Measurements from ENCODE around the gene NTN5.

DNA sequence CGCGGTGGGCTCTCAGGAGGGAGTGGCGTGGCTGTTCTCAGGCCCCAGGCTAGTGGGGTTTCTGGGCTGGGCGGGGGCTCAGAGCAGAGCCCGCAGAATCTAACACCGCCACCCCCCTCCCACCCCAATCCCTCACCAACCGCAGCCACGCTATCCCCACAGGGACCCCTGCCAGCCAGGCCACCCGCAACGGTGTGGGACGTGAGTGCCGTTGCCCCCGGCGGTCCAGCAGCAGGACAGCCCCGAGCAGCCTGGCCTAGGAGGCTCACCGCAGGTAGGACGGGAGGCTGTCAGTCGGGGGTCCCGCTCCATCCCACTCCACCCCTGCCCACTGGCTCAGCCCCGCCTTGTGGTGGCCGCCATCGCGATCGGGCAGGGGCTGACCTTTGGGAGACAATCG lies at the start of gene NTN5:
- TF ChIP-seq POLR2AphosphoS5 (IDR thresholded peaks at IDR 0.05), result no peak
- TF ChIP-seq POLR2A (IDR thresholded peaks at IDR 0.05), result no peak
- TF ChIP-seq, protein P1, sequence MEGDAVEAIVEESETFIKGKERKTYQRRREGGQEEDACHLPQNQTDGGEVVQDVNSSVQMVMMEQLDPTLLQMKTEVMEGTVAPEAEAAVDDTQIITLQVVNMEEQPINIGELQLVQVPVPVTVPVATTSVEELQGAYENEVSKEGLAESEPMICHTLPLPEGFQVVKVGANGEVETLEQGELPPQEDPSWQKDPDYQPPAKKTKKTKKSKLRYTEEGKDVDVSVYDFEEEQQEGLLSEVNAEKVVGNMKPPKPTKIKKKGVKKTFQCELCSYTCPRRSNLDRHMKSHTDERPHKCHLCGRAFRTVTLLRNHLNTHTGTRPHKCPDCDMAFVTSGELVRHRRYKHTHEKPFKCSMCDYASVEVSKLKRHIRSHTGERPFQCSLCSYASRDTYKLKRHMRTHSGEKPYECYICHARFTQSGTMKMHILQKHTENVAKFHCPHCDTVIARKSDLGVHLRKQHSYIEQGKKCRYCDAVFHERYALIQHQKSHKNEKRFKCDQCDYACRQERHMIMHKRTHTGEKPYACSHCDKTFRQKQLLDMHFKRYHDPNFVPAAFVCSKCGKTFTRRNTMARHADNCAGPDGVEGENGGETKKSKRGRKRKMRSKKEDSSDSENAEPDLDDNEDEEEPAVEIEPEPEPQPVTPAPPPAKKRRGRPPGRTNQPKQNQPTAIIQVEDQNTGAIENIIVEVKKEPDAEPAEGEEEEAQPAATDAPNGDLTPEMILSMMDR (IDR thresholded peaks at IDR 0.05), result no peak
- TF ChIP-seq EP300 (IDR thresholded peaks at IDR 0.05), result no peak
